H54 (cell line): ENCODE measurements around the gene PCNT.

Source experiments
- DNase-seq: peaks from one replicate; pipeline ENCODE4 v3.0.0; 2011; ENCODE audit warnings: low spot score, mixed read lengths; ENCODE audit not compliant: insufficient read length
- FAIRE-seq: peaks from 3 replicates; lab custom pipeline; 2011; peaks lifted over from hg19 to GRCh38; lab: Jason Lieb, UNC
- POLR2A ChIP-seq: IDR thresholded peaks from 2 replicates; pipeline ENCODE4 v1.6.1; 2011; ENCODE audit warnings: low read depth, mild to moderate bottlenecking, low read length

The PCNT gene

GRCh38 chr21:46482225-46482845 is 158.4 kb downstream of the PCNT start:
- TF ChIP-seq POLR2A, result no peak
- FAIRE-seq (no peak), DNase-seq (no peak)

GRCh38 chr21:46482846-46483231 is 158.9 kb downstream of the PCNT start:
- FAIRE-seq (no peak), DNase-seq (no peak)
- no peak for TF ChIP-seq POLR2A

- TF ChIP-seq POLR2A, result no peak
Observed at GRCh38 chr21:46483300-46484295, 159.6 kb downstream of the PCNT start.

GRCh38 chr21:46486481-46487126 is 162.6 kb downstream of the PCNT start:
- FAIRE-seq (no peak), DNase-seq (no peak)
- TF ChIP-seq POLR2A, result no peak

More at GRCh38 chr21:46483300-46484295, 159.6 kb downstream of the PCNT start:
- no peak for FAIRE-seq
- no peak for DNase-seq

- FAIRE-seq, result no peak
Observed at GRCh38 chr21:46489162-46489663, 165.3 kb downstream of the PCNT start.

GRCh38 chr21:46489800-46490199 is 165.8 kb downstream of the PCNT start:
- no peak for FAIRE-seq
- no peak for DNase-seq

More at GRCh38 chr21:46489162-46489663, 165.3 kb downstream of the PCNT start:
- no peak for TF ChIP-seq POLR2A
- no peak for DNase-seq

GRCh38 chr21:46491553-46491952 is 167.6 kb downstream of the PCNT start:
- FAIRE-seq (no peak), DNase-seq (no peak)
- TF ChIP-seq POLR2A, result no peak

More at GRCh38 chr21:46489800-46490199, 165.8 kb downstream of the PCNT start:
- no peak for TF ChIP-seq POLR2A

- no peak for TF ChIP-seq POLR2A
- no peak for DNase-seq
- FAIRE-seq, result no peak
Observed at GRCh38 chr21:46492851-46493250, 168.9 kb downstream of the PCNT start.

GRCh38 chr21:46493828-46494227 is 169.9 kb downstream of the PCNT start:
- TF ChIP-seq POLR2A, result no peak
- FAIRE-seq (no peak), DNase-seq (no peak)
